CD4-positive, alpha-beta memory T cell (primary cell): ENCODE results near the gene NFYA. TPM values are rescaled to one million over a fixed set of nuclear protein-coding genes. Genes with fewer than 3 reads are reported as not detected.
A peak's percentile ranks its signal among the peaks of the same experiment; 100 is the strongest.

ENCODE experiments used
- CTCF ChIA-PET: fragments of 350-600 bp; sonication (Branson Sonifier 250); formaldehyde crosslinking; loops from one replicate; lab custom pipeline; 2021; ENCODE audit warnings: inconsistent platforms; ENCODE audit not compliant: partially characterized antibody; lab: Charles Lee
- POLR2A ChIA-PET: fragments of 350-600 bp; sonication (Branson Sonifier 250); formaldehyde crosslinking; loops from one replicate; lab custom pipeline; 2021; ENCODE audit not compliant: partially characterized antibody; lab: Charles Lee
- DNase-seq, 5 donors: peaks; one replicate each; pipeline versions ENCODE4 v3.0.0 to v3.0.0-alpha.2; 2020 to 2022; ENCODE audit warnings: mixed read lengths in 1 of 5
- H3K27ac ChIP-seq: one replicate; pipeline ENCODE4 v1.7.0; 2013; ENCODE audit warnings: low read depth, low read length
- H3K27me3 ChIP-seq: 2 replicates; pipeline ENCODE4 v1.7.0; 2013; ENCODE audit warnings: mild to moderate bottlenecking, low read length, moderate library complexity; ENCODE audit not compliant: insufficient read depth
- H3K36me3 ChIP-seq: 2 replicates; pipeline ENCODE4 v1.7.0; 2013; ENCODE audit warnings: mild to moderate bottlenecking, low read length, moderate library complexity; ENCODE audit not compliant: insufficient read depth
- H3K4me1 ChIP-seq: 2 replicates; pipeline ENCODE4 v1.7.0; 2013; ENCODE audit warnings: mild to moderate bottlenecking, low read length, moderate library complexity; ENCODE audit not compliant: insufficient read depth
- H3K4me3 ChIP-seq, 2 donors: one replicate each; pipeline ENCODE4 v1.7.0; 2013; ENCODE audit warnings: low read length in 2 of 2, mild to moderate bottlenecking in 1 of 2
- H3K9me3 ChIP-seq, 2 donors: one replicate each; pipeline ENCODE4 v1.7.0; 2013; ENCODE audit warnings: low read length in 2 of 2, control low read depth in 1 of 2; ENCODE audit not compliant: control insufficient read depth in 1 of 2
- H3K27ac Mint-ChIP-seq, 7 donors: one replicate each; pipeline ENCODE4 v1.8.0; 2020 to 2021; ENCODE audit warnings: mixed read lengths in 7 of 7, mild to moderate bottlenecking in 6 of 7, inconsistent platforms in 3 of 7, moderate library complexity in 3 of 7
- H3K27me3 Mint-ChIP-seq, 2 donors: one replicate each; pipeline ENCODE4 v1.8.0; 2020 to 2021; ENCODE audit warnings: mixed read lengths in 2 of 2
- H3K36me3 Mint-ChIP-seq, 2 donors: one replicate each; pipeline ENCODE4 v1.8.0; 2020 to 2021; ENCODE audit warnings: mixed read lengths in 2 of 2, inconsistent platforms in 1 of 2, mild to moderate bottlenecking in 1 of 2
- H3K4me1 Mint-ChIP-seq, 4 donors: one replicate each; pipeline ENCODE4 v1.8.0; 2020 to 2021; ENCODE audit warnings: mixed read lengths in 4 of 4, mild to moderate bottlenecking in 1 of 4
- H3K4me3 Mint-ChIP-seq, 8 donors: one replicate each; pipeline ENCODE4 v1.8.0; 2020 to 2021; ENCODE audit warnings: mixed read lengths in 8 of 8, mild to moderate bottlenecking in 7 of 8, moderate library complexity in 6 of 8, inconsistent platforms in 3 of 8
- H3K9me3 Mint-ChIP-seq, 8 donors: one replicate each; pipeline ENCODE4 v1.8.0; 2020 to 2021; ENCODE audit warnings: mixed read lengths in 8 of 8, mild to moderate bottlenecking in 5 of 8, inconsistent platforms in 3 of 8, moderate library complexity in 1 of 8
- intact Hi-C: fragments of 100-400 bp; cut with micrococcal nuclease; formaldehyde crosslinking; loops from one replicate; pipeline ENCODE4 v1.15.1; 2023
- polyA plus RNA-seq, 2 donors: library from polyadenylated mRNA; unstranded; fragments of 300-500 nt; fragmentation: Illumina TruSeq; gene quantifications; one replicate each; pipeline ENCODE4 v1.2.3, GENCODE V29; 2021
- total RNA-seq, 2 experiments: library from RNA; stranded (reverse); gene quantifications; one replicate each; pipeline ENCODE4 v1.2.3, GENCODE V29; 2021

Gene NFYA
- total and polyA plus RNA-seq, 4 experiments from 2014 or later: 10.7 to 56.9 (median 42.2) TPM

DNA sequence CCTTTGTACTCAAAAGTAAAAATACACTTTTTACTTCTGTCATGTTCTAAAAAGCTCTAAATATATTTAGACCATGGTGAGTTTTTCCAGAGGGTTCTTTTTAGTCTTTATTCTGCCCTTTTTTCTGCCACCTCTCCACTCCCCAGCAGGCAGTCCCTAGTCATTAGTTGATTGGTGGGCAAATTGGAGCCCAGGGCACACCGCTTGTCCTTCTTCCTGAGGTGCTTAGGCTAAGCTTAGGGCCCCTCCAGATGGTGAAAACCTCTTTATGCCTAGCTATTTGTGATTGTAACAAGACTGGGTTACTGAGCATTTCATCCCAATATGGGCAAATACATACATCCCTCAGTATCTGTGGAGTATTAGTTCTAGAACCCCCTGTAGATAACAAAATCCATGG lies 75.1 kb downstream of the NFYA start:
- POLR2A ChIA-PET: no interaction called here
- Mint-ChIP-seq H3K27ac (no peak overlapping the region), H3K4me3 (peak overlapping the region in 5 of 8 donors; percentile 0 to 52 (median 41))

More for the DNA sequence above, 75.1 kb downstream of the NFYA start:
- no peak overlapping the region for H3K27ac ChIP-seq
- H3K4me1 Mint-ChIP-seq: peaks cover 10 to 20% (median 11%) of the 10 kb centered on the region in 4 donors
- peaks cover 15 to 40% of the 10 kb centered on the region in 2 donors for H3K36me3 Mint-ChIP-seq
- no peaks in the 10 kb centered on the region for H3K9me3 Mint-ChIP-seq
- no peaks in the 10 kb centered on the region for H3K9me3 ChIP-seq
- no peaks in the 10 kb centered on the region for H3K27me3 ChIP-seq
- H3K27me3 Mint-ChIP-seq: no peaks in the 10 kb centered on the region
- CTCF ChIA-PET: no interaction called here
- intact Hi-C loops: no loop called here
- H3K36me3 ChIP-seq: no peaks in the 10 kb centered on the region
- peaks cover 13% of the 10 kb centered on the region for H3K4me1 ChIP-seq
- DNase-seq: no peak
- H3K4me3 ChIP-seq: no peak overlapping the region

Other genes with a start within 250 kb of the NFYA start
- gene UNC5CL, start 33.8 kb upstream of the NFYA start, total RNA-seq: 1 to 10 TPM; 6.2 to 6.4 TPM
- gene UNC5CL, start 33.8 kb upstream of the NFYA start, polyA plus RNA-seq: under 1 TPM; 0.13 to 0.69 TPM
- gene TSPO2, start 30.5 kb upstream of the NFYA start, total RNA-seq: not detected
- gene TSPO2, start 30.5 kb upstream of the NFYA start, polyA plus RNA-seq: not detected
- gene APOBEC2, start 19.8 kb upstream of the NFYA start, total RNA-seq: not detected
- under 1 TPM; 0.44 to 0.91 TPM for gene APOBEC2, start 19.8 kb upstream of the NFYA start, polyA plus RNA-seq
- 10 to 100 TPM; 51.7 to 56.4 TPM for gene OARD1, start 618 bp upstream of the NFYA start, total RNA-seq
- gene OARD1, start 618 bp upstream of the NFYA start, polyA plus RNA-seq: 10 to 100 TPM; 41.0 to 56.7 TPM
- not detected for gene TREML1, start 81.4 kb downstream of the NFYA start, total RNA-seq
- gene TREML1, start 81.4 kb downstream of the NFYA start, polyA plus RNA-seq: not detected
- 1 to 10 TPM; 2.7 to 4.0 TPM for gene TREM2, start 90.1 kb downstream of the NFYA start, total RNA-seq
- not detected for gene TREM2, start 90.1 kb downstream of the NFYA start, polyA plus RNA-seq
- under 1 TPM; 0.35 to 0.39 TPM for gene TREML2, start 128.2 kb downstream of the NFYA start, total RNA-seq
- 1 to 10 TPM; 1.6 to 4.8 TPM for gene TREML2, start 128.2 kb downstream of the NFYA start, polyA plus RNA-seq
- not detected for gene TREML4, start 155.4 kb downstream of the NFYA start, total RNA-seq
- not detected for gene TREML4, start 155.4 kb downstream of the NFYA start, polyA plus RNA-seq
- gene TREM1, start 213.7 kb downstream of the NFYA start, total RNA-seq: not detected
- gene TREM1, start 213.7 kb downstream of the NFYA start, polyA plus RNA-seq: not detected